Stimulated activated CD8-positive, alpha-beta memory T cell treated with anti-CD3 and anti-CD28 coated beads, Interleukin-4, amount 100 ng/mL, for 24 hours (primary cell): Measurements from ENCODE around the gene RAP1GAP2.

Experiments used
- DNase-seq: peaks from one replicate; pipeline ENCODE4 v3.0.0-alpha.2; 2020; ENCODE audit warnings: low read depth

The RAP1GAP2 gene

GRCh38 chr17:2911035-2911754 lies 115.0 kb downstream of the RAP1GAP2 start:
- no peak for DNase-seq

GRCh38 chr17:2911755-2912111 lies 115.5 kb downstream of the RAP1GAP2 start:
- DNase-seq = no peak

GRCh38 chr17:2912754-2913153 lies 116.5 kb downstream of the RAP1GAP2 start:
- DNase-seq = no peak

- DNase-seq = no peak
These were observed 120.2 kb downstream of the RAP1GAP2 start for GRCh38 chr17:2916461-2916860.

- no peak for DNase-seq
These were observed 125.2 kb downstream of the RAP1GAP2 start for GRCh38 chr17:2921443-2921842.

GRCh38 chr17:2924211-2924610 lies 128.0 kb downstream of the RAP1GAP2 start:
- no peak for DNase-seq

- no peak for DNase-seq
These were observed 128.8 kb downstream of the RAP1GAP2 start for GRCh38 chr17:2925011-2925410.

- no peak for DNase-seq
These were observed 129.9 kb downstream of the RAP1GAP2 start for GRCh38 chr17:2926019-2926650.

GRCh38 chr17:2928294-2928890 lies 132.2 kb downstream of the RAP1GAP2 start:
- DNase-seq = no peak

GRCh38 chr17:2929881-2930533 lies 133.8 kb downstream of the RAP1GAP2 start:
- DNase-seq = no peak

GRCh38 chr17:2931876-2932275 lies 135.6 kb downstream of the RAP1GAP2 start:
- no peak for DNase-seq

GRCh38 chr17:2932946-2933345 lies 136.7 kb downstream of the RAP1GAP2 start:
- DNase-seq = no peak

GRCh38 chr17:2933606-2934005 lies 137.4 kb downstream of the RAP1GAP2 start:
- no peak for DNase-seq

- no peak for DNase-seq
These were observed 139.4 kb downstream of the RAP1GAP2 start for GRCh38 chr17:2935632-2936031.

- no peak for DNase-seq
These were observed 140.1 kb downstream of the RAP1GAP2 start for GRCh38 chr17:2936351-2936750.

GRCh38 chr17:2936771-2937321 lies 140.6 kb downstream of the RAP1GAP2 start:
- no peak for DNase-seq

- no peak for DNase-seq
These were observed 141.2 kb downstream of the RAP1GAP2 start for GRCh38 chr17:2937331-2938003.

- no peak for DNase-seq
These were observed 143.6 kb downstream of the RAP1GAP2 start for GRCh38 chr17:2939714-2940351.

- no peak for DNase-seq
These were observed 144.1 kb downstream of the RAP1GAP2 start for GRCh38 chr17:2940352-2940751.

- no peak for DNase-seq
These were observed 147.7 kb downstream of the RAP1GAP2 start for GRCh38 chr17:2943981-2944380.

GRCh38 chr17:2945299-2945698 lies 149.1 kb downstream of the RAP1GAP2 start:
- no peak for DNase-seq

- no peak for DNase-seq
These were observed 149.9 kb downstream of the RAP1GAP2 start for GRCh38 chr17:2946144-2946543.
